H9 (cell line): Measurements from ENCODE around the gene GPRIN1. TPM values are rescaled to one million over a fixed set of nuclear protein-coding genes. Genes with fewer than 3 reads are reported as not detected.
A peak's percentile ranks its signal among the peaks of the same experiment; 100 is the strongest.

Experiments
- DNase-seq: peaks from one replicate; pipeline ENCODE4 v3.0.0-alpha.2; 2017
- H2AFZ ChIP-seq: one replicate; pipeline ENCODE4 v1.6.1; 2013; ENCODE audit warnings: mild to moderate bottlenecking, low read length, control low read depth, moderate library complexity
- H2AK5ac ChIP-seq: 2 replicates; pipeline ENCODE4 v1.6.1; 2013; ENCODE audit warnings: low read length, control low read depth, mixed read lengths; ENCODE audit not compliant: insufficient read length
- H2BK120ac ChIP-seq: one replicate; pipeline ENCODE4 v1.6.1; 2013; ENCODE audit warnings: low read depth, mild to moderate bottlenecking, low read length, control low read depth, inconsistent platforms; ENCODE audit not compliant: poor library complexity, severe bottlenecking
- H2BK12ac ChIP-seq: 2 replicates; pipeline ENCODE4 v1.6.1; 2013; ENCODE audit warnings: low read length, control low read depth, mixed read lengths, low read depth; ENCODE audit not compliant: insufficient read length
- H2BK15ac ChIP-seq: 2 replicates; pipeline ENCODE4 v1.6.1; 2013; ENCODE audit warnings: low read depth, low read length, control low read depth
- H2BK20ac ChIP-seq: one replicate; pipeline ENCODE4 v1.6.1; 2013; ENCODE audit warnings: low read depth, mild to moderate bottlenecking, low read length, control low read depth, inconsistent platforms; ENCODE audit not compliant: poor library complexity, severe bottlenecking
- H2BK5ac ChIP-seq: 2 replicates; pipeline ENCODE4 v1.6.1; 2013; ENCODE audit warnings: low read length, control low read depth, mixed read lengths; ENCODE audit not compliant: insufficient read length
- H3K14ac ChIP-seq: 2 replicates; pipeline ENCODE4 v1.6.1; 2013; ENCODE audit warnings: low read length, control low read depth; ENCODE audit not compliant: insufficient read depth
- H3K18ac ChIP-seq: 2 replicates; pipeline ENCODE4 v1.6.1; 2013; ENCODE audit warnings: low read depth, mild to moderate bottlenecking, mixed read lengths, low read length, control low read depth; ENCODE audit not compliant: insufficient read length
- H3K23ac ChIP-seq: 2 replicates; pipeline ENCODE4 v1.6.1; 2013; ENCODE audit warnings: low read length, control low read depth, mixed read lengths, low read depth; ENCODE audit not compliant: insufficient read length
- H3K23me2 ChIP-seq: 2 replicates; pipeline ENCODE4 v1.6.1; 2013; ENCODE audit warnings: low read depth, mild to moderate bottlenecking, mixed read lengths, low read length, control low read depth; ENCODE audit not compliant: insufficient read length, poor library complexity, severe bottlenecking
- H3K27ac ChIP-seq: 2 replicates; pipeline ENCODE4 v1.5.1; 2013; ENCODE audit warnings: low read length, control low read depth, mixed read lengths, low read depth; ENCODE audit not compliant: insufficient read length
- H3K27me3 ChIP-seq: 2 replicates; pipeline ENCODE4 v1.6.1; 2013; ENCODE audit warnings: low read length, control low read depth, inconsistent platforms; ENCODE audit not compliant: insufficient read depth
- H3K4ac ChIP-seq: 2 replicates; pipeline ENCODE4 v1.6.1; 2013; ENCODE audit warnings: low read depth, mild to moderate bottlenecking, control low read depth, inconsistent platforms, low read length, moderate library complexity
- H3K4me1 ChIP-seq: 2 replicates; pipeline ENCODE4 v1.6.1; 2013; ENCODE audit warnings: low read length, control low read depth, inconsistent platforms; ENCODE audit not compliant: insufficient read depth
- H3K4me2 ChIP-seq: 2 replicates; pipeline ENCODE4 v1.6.1; 2013; ENCODE audit warnings: low read length, control low read depth, mixed read lengths; ENCODE audit not compliant: insufficient read length, insufficient read depth
- H3K56ac ChIP-seq: 2 replicates; pipeline ENCODE4 v1.6.1; 2013; ENCODE audit warnings: low read depth, mild to moderate bottlenecking, mixed read lengths, low read length, control low read depth; ENCODE audit not compliant: insufficient read length
- H3K79me1 ChIP-seq: 2 replicates; pipeline ENCODE4 v1.6.1; 2013; ENCODE audit warnings: low read depth, mild to moderate bottlenecking, moderate library complexity, low read length, control low read depth, inconsistent platforms; ENCODE audit not compliant: insufficient read depth, poor library complexity, severe bottlenecking
- H3K79me2 ChIP-seq: 2 replicates; pipeline ENCODE4 v1.6.1; 2013; ENCODE audit warnings: low read length, control low read depth, inconsistent platforms; ENCODE audit not compliant: insufficient read depth
- H3K9ac ChIP-seq: 2 replicates; pipeline ENCODE4 v1.6.1; 2013; ENCODE audit warnings: low read length, control low read depth, mixed read lengths; ENCODE audit not compliant: insufficient read length; ENCODE audit errors: extremely low read depth
- H3K9me3 ChIP-seq: one replicate; pipeline ENCODE4 v1.6.1; 2013; ENCODE audit warnings: low read depth, low read length, inconsistent platforms; ENCODE audit not compliant: control insufficient read depth
- H3T11ph ChIP-seq: one replicate; pipeline ENCODE4 v1.6.1; 2013; ENCODE audit warnings: mild to moderate bottlenecking, low read length, control low read depth, inconsistent platforms
- H4K20me1 ChIP-seq: one replicate; pipeline ENCODE4 v1.6.1; 2013; ENCODE audit not compliant: control insufficient read depth, insufficient read length, insufficient read depth
- H4K5ac ChIP-seq: 2 replicates; pipeline ENCODE4 v1.6.1; 2013; ENCODE audit warnings: low read depth, mild to moderate bottlenecking, mixed read lengths, low read length, control low read depth; ENCODE audit not compliant: insufficient read length
- H4K8ac ChIP-seq: replicated peaks from 2 replicates; pipeline ENCODE4 v1.6.1; 2013; ENCODE audit warnings: low read length, control low read depth, mixed read lengths, low read depth; ENCODE audit not compliant: insufficient read length
- H4K91ac ChIP-seq: 2 replicates; pipeline ENCODE4 v1.6.1; 2013; ENCODE audit warnings: low read depth, mild to moderate bottlenecking, moderate library complexity, mixed read lengths, low read length, control low read depth; ENCODE audit not compliant: insufficient read length
- H3K27ac Mint-ChIP-seq, 3 experiments: 2 replicates in 2 of 3; 3 replicates in 1 of 3; pipeline ENCODE4 v1.8.0; 2020 to 2021; ENCODE audit warnings: mixed read lengths in 3 of 3, mild to moderate bottlenecking in 1 of 3, moderate library complexity in 1 of 3
- H3K27me3 Mint-ChIP-seq: 2 replicates; pipeline ENCODE4 v1.8.0; 2021; ENCODE audit warnings: low read depth, mild to moderate bottlenecking, moderate library complexity, mixed read lengths
- H3K36me3 Mint-ChIP-seq, 3 experiments: 2 replicates in 2 of 3; 3 replicates in 1 of 3; pipeline ENCODE4 v1.8.0; 2020 to 2021; ENCODE audit warnings: low read depth in 3 of 3, mixed read lengths in 3 of 3; ENCODE audit not compliant: insufficient read depth in 1 of 3
- H3K4me1 Mint-ChIP-seq, 2 experiments: 2 replicates each; pipeline ENCODE4 v1.8.0; 2020; ENCODE audit warnings: mixed read lengths in 2 of 2
- H3K4me3 Mint-ChIP-seq, 2 experiments: 2 replicates in 1 of 2; 3 replicates in 1 of 2; pipeline ENCODE4 v1.8.0; 2020 to 2021; ENCODE audit warnings: mild to moderate bottlenecking in 2 of 2, mixed read lengths in 2 of 2, moderate library complexity in 1 of 2
- H3K9me3 Mint-ChIP-seq, 2 experiments: 2 replicates in 1 of 2; 3 replicates in 1 of 2; pipeline ENCODE4 v1.8.0; 2020; ENCODE audit warnings: mild to moderate bottlenecking in 2 of 2, mixed read lengths in 2 of 2, moderate library complexity in 1 of 2
- CTCF ChIP-seq: fragments of 200-600 bp; sonication (generic); conservative IDR thresholded peaks from 3 replicates; pipeline ENCODE4 v1.8.0; 2021; ENCODE audit warnings: antibody characterized with exemption, mild to moderate bottlenecking
- WGBS: extraction: QIAGEN DNeasy Blood & Tissue Kit; methylation state at CpG from one replicate; pipeline ENCODE4 v1.1.7; 2013; ENCODE audit warnings: missing lambda C conversion rate, low lambda C conversion rate, mixed read lengths; ENCODE audit not compliant: insufficient read length; ENCODE audit errors: extremely low coverage; 5-methylcytosine and 5-hydroxymethylcytosine counted together
- total RNA-seq: library from RNA; stranded (reverse); gene quantifications from 2 replicates; pipeline ENCODE4 v1.2.1, GENCODE V29; 2021

GPRIN1 gene
- total RNA-seq, 1 experiment from 2014 or later, result 10.8 TPM

- no peak for DNase-seq
- Histone ChIP-seq H3K9me3 (no peaks in the 10 kb centered on the region), H4K20me1 (no peaks in the 10 kb centered on the region), H3K23ac (no peak overlapping the region), H3K56ac (no peak overlapping the region), H3K4me1 (no peaks in the 10 kb centered on the region; the same call in 1 of the 2 replicates), H3K14ac (no peak overlapping the region), H3K79me2 (no peaks in the 10 kb centered on the region), H3K18ac (no peak overlapping the region), H2BK120ac (no peak overlapping the region), H4K5ac (no peak overlapping the region), H2AFZ (no peak overlapping the region), H4K91ac (no peak overlapping the region), H3K4ac (no peak overlapping the region), H3K27me3 (no peaks in the 10 kb centered on the region; the same call in 1 of the 2 replicates), H3K4me2 (peak overlapping the region; percentile 35), H2BK20ac (no peak overlapping the region), H3K9ac (no peak overlapping the region), H4K8ac (no peak overlapping the region), H2BK12ac (no peak overlapping the region), H3K27ac (no peak overlapping the region), H3K23me2 (peaks cover 6% of the 10 kb centered on the region), H2AK5ac (no peak overlapping the region), H3K79me1 (no peaks in the 10 kb centered on the region), H3T11ph (no peak overlapping the region), H2BK15ac (no peak overlapping the region), H2BK5ac (no peak overlapping the region)
- WGBS, result no CpG with 5 or more reads among the region's 31 CpGs
- Mint-ChIP-seq H3K9me3 (no peaks in the 10 kb centered on the region; a peak in 1 of 5 replicates), H3K36me3 (no peaks in the 10 kb centered on the region), H3K4me1 (peaks cover 32% of the 10 kb centered on the region in 2 experiments), H3K27ac (no peak overlapping the region), H3K27me3 (peaks cover 27% of the 10 kb centered on the region), H3K4me3 (peak overlapping the region; percentile 59 to 76)
- no peak for TF ChIP-seq CTCF
These were observed 448 bp upstream of the GPRIN1 start for GRCh38 chr5:176610435-176610773.
